GM23338 (cell line): ENCODE measurements around the gene ASB1. TPM values are rescaled to one million over a fixed set of nuclear protein-coding genes. Genes with fewer than 3 reads are reported as not detected.

Experiments
- ATAC-seq: fragments of 200-7000 bp; cut with Tn5 transposase; 3 replicates; pipeline ENCODE4 v1.9.1; 2020
- DNase-seq: peaks from one replicate; pipeline ENCODE4 v3.0.0-alpha.2; 2015; ENCODE audit warnings: low spot score
- H2AFZ ChIP-seq: fragments of 200-600 bp; sonication (generic); 2 replicates; pipeline ENCODE4 v1.8.0; 2016; ENCODE audit warnings: antibody characterized with exemption, mild to moderate bottlenecking, moderate library complexity
- H3F3A ChIP-seq: fragments of 200-600 bp; sonication (generic); replicated peaks from 2 replicates; pipeline ENCODE4 v1.8.0; 2017; ENCODE audit warnings: antibody characterized with exemption, mixed run types, low read depth
- H3K27ac ChIP-seq: fragments of 200-600 bp; sonication (generic); 2 replicates; pipeline ENCODE4 v1.6.1; 2016; ENCODE audit warnings: low read depth
- H3K27me3 ChIP-seq: fragments of 200-600 bp; sonication (generic); 2 replicates; pipeline ENCODE4 v1.8.0; 2016; ENCODE audit warnings: mild to moderate bottlenecking, mixed run types, moderate library complexity; ENCODE audit not compliant: insufficient read depth
- H3K36me3 ChIP-seq: fragments of 200-600 bp; sonication (generic); 2 replicates; pipeline ENCODE4 v1.8.0; 2016; ENCODE audit warnings: mild to moderate bottlenecking; ENCODE audit not compliant: insufficient read depth
- H3K4me1 ChIP-seq: fragments of 200-600 bp; sonication (generic); 2 replicates; pipeline ENCODE4 v1.8.0; 2016; ENCODE audit warnings: mild to moderate bottlenecking, moderate library complexity; ENCODE audit not compliant: insufficient read depth
- H3K4me2 ChIP-seq: fragments of 200-600 bp; sonication (generic); 2 replicates; pipeline ENCODE4 v1.7.1; 2017; ENCODE audit warnings: mixed run types
- H3K4me3 ChIP-seq: fragments of 200-600 bp; sonication (generic); 2 replicates; pipeline ENCODE4 v1.6.1; 2016; ENCODE audit warnings: mixed run types
- H3K79me2 ChIP-seq: fragments of 200-600 bp; sonication (generic); replicated peaks from 2 replicates; pipeline ENCODE4 v1.8.0; 2017; ENCODE audit warnings: mild to moderate bottlenecking; ENCODE audit not compliant: insufficient read depth
- H3K9me2 ChIP-seq: fragments of 200-600 bp; sonication (generic); 2 replicates; pipeline ENCODE4 v1.8.0; 2017; ENCODE audit not compliant: insufficient read depth
- H4K20me1 ChIP-seq: fragments of 200-600 bp; sonication (generic); replicated peaks from 2 replicates; pipeline ENCODE4 v1.8.0; 2017; ENCODE audit warnings: mild to moderate bottlenecking; ENCODE audit not compliant: insufficient read depth
- H3K27ac Mint-ChIP-seq: 2 replicates; pipeline ENCODE4 v1.8.0; 2020; ENCODE audit warnings: inconsistent platforms, mild to moderate bottlenecking, moderate library complexity, mixed read lengths
- H3K27me3 Mint-ChIP-seq: 3 replicates; pipeline ENCODE4 v1.8.0; 2022; ENCODE audit warnings: low read depth, mild to moderate bottlenecking, moderate library complexity, mixed read lengths, inconsistent platforms; ENCODE audit not compliant: insufficient read depth, poor library complexity
- H3K36me3 Mint-ChIP-seq: 3 replicates; pipeline ENCODE4 v1.8.0; 2021; ENCODE audit warnings: low read depth, mild to moderate bottlenecking, inconsistent platforms, moderate library complexity, mixed read lengths
- H3K4me1 Mint-ChIP-seq: 3 replicates; pipeline ENCODE4 v1.8.0; 2020; ENCODE audit warnings: mild to moderate bottlenecking, inconsistent platforms, mixed read lengths
- H3K4me3 Mint-ChIP-seq: 3 replicates; pipeline ENCODE4 v1.8.0; 2021; ENCODE audit warnings: moderate library complexity, mild to moderate bottlenecking, inconsistent platforms, mixed read lengths
- H3K9me3 Mint-ChIP-seq: 3 replicates; pipeline ENCODE4 v1.8.0; 2020; ENCODE audit warnings: moderate library complexity, mild to moderate bottlenecking, inconsistent platforms, mixed read lengths
- CREB1 ChIP-seq: fragments of 250-450 bp; sonication (Bioruptor Pico); IDR thresholded peaks from 2 replicates; pipeline ENCODE4 v1.5.0; 2020; ENCODE audit warnings: low read depth, mild to moderate bottlenecking, moderate library complexity
- EZH2 ChIP-seq: fragments of 200-600 bp; sonication (generic); IDR thresholded peaks from one replicate; pipeline ENCODE4 v1.8.0; 2017; ENCODE audit warnings: antibody characterized with exemption, mild to moderate bottlenecking, low read depth; ENCODE audit not compliant: unreplicated experiment
- EZH2phosphoT487 ChIP-seq: fragments of 200-600 bp; sonication (generic); IDR thresholded peaks from one replicate; pipeline ENCODE4 v1.8.1; 2018; ENCODE audit warnings: antibody characterized with exemption; ENCODE audit not compliant: unreplicated experiment
- JUNB ChIP-seq: IDR thresholded peaks from one replicate; pipeline ENCODE4 v1.6.1; 2016; ENCODE audit warnings: antibody characterized with exemption; ENCODE audit not compliant: unreplicated experiment
- NANOG ChIP-seq: IDR thresholded peaks from 2 replicates; pipeline ENCODE4 v1.6.1; 2016; ENCODE audit warnings: antibody characterized with exemption, borderline replicate concordance
- POLR2AphosphoS5 ChIP-seq: IDR thresholded peaks from 2 replicates; pipeline ENCODE4 v1.6.1; 2016; ENCODE audit warnings: antibody characterized with exemption, low read depth
- STAT1 ChIP-seq: IDR thresholded peaks from one replicate; pipeline ENCODE4 v1.6.1; 2016; ENCODE audit warnings: antibody characterized with exemption; ENCODE audit not compliant: unreplicated experiment
- ZNF114 ChIP-seq: fragments of 250-450 bp; sonication (Bioruptor Pico); IDR thresholded peaks from 2 replicates; pipeline ENCODE4 v1.5.0; 2020; ENCODE audit warnings: mild to moderate bottlenecking, moderate library complexity
- ZNF331 ChIP-seq: fragments of 250-450 bp; sonication (Bioruptor Pico); IDR thresholded peaks from 2 replicates; pipeline ENCODE4 v1.5.0; 2020; ENCODE audit warnings: low read depth, mild to moderate bottlenecking, moderate library complexity
- polyA plus RNA-seq: library from polyadenylated mRNA; unstranded; fragments of >200 nt; fragmentation: Nextera tagmentation; extraction: Ambion mirVana; gene quantifications from 2 replicates; pipeline ENCODE4 v1.2.1, GENCODE V29; 2016
- total RNA-seq: library from RNA; depleted of rRNA; stranded (reverse); fragments of >200 nt; shearing (Covaris generic); gene quantifications from 2 replicates; pipeline ENCODE4 v1.2.3, GENCODE V29; 2014
- TF ChIP-seq, protein P1 (sequence below): IDR thresholded peaks from 2 replicates; pipeline ENCODE4 v1.6.1; 2016; ENCODE audit warnings: antibody characterized with exemption
- TF ChIP-seq, protein P2 (sequence below), 2 experiments: fragments of 200-600 bp in 1 of 2; sonication (generic) in 1 of 2; conservative IDR thresholded peaks; 2 replicates each; pipeline versions ENCODE4 v1.5.1 to v1.6.1; 2016 to 2017; ENCODE audit warnings: antibody characterized with exemption in 2 of 2, low read depth in 2 of 2, mild to moderate bottlenecking in 2 of 2, moderate library complexity in 1 of 2
- TF ChIP-seq, protein P3 (sequence below): fragments of 250-450 bp; sonication (Bioruptor Pico); IDR thresholded peaks from 2 replicates; pipeline ENCODE4 v1.5.0; 2020; ENCODE audit warnings: mild to moderate bottlenecking, moderate library complexity
- TF ChIP-seq, protein P4 (sequence below): IDR thresholded peaks from one replicate; pipeline ENCODE4 v1.6.1; 2018; ENCODE audit warnings: antibody characterized with exemption; ENCODE audit not compliant: unreplicated experiment

Gene ASB1
- total and polyA plus RNA-seq, 2 experiments from 2014 or later = 21.5 to 23.9 TPM

DNA sequence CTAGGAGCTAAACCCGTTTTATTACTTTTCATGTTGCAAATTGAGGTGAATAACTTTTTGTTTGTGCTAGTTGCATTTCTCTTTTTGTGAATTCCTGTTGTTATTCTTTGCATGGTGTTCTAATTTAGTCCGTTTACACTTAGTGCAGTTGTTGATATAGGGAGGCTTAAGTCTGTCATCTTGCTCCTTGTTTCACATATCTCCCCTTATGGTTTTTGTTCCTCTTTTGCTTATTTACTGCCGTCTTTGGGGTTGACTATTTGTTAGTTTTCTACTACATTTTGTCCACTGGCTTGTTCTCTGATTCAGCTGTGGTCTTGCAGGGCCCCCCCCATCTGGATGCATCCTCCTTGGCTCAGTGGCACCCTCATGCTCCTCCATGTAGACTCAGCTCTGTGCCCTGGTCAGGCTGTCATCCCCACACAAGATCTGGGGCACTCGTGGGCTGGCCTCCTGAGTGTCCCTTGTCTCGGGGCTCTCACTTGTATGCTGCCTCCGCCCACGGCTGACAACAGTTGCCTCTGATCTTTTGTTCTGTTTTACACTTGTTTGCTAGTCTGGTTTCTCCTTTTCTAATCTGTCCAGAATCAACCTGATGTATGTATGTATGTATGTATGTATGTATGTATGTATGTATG is 42.9 kb upstream of the ASB1 start:
- Histone ChIP-seq H3K36me3 (no peaks in the 10 kb centered on the region), H3K9me2 (no peaks in the 10 kb centered on the region), H3K4me3 (no peak overlapping the region), H3K4me1 (peaks cover 6% of the 10 kb centered on the region), H3K79me2 (no peaks in the 10 kb centered on the region), H3K27ac (no peak overlapping the region), H4K20me1 (no peaks in the 10 kb centered on the region), H3K27me3 (no peaks in the 10 kb centered on the region), H2AFZ (no peak overlapping the region), H3K4me2 (no peak overlapping the region), H3F3A (no peaks in the 10 kb centered on the region)
- peaks cover 12% of the 10 kb centered on the region for H3K27me3 Mint-ChIP-seq
- TF ChIP-seq JUNB (no peak), CREB1 (CRISPR knock-in tag) (no peak), EZH2 (no peak), EZH2phosphoT487 (no peak), NANOG (no peak), ZNF114 (CRISPR knock-in tag) (no peak), ZNF331 (CRISPR knock-in tag) (no peak), STAT1 (no peak), POLR2AphosphoS5 (no peak)
- TF ChIP-seq, protein P1, sequence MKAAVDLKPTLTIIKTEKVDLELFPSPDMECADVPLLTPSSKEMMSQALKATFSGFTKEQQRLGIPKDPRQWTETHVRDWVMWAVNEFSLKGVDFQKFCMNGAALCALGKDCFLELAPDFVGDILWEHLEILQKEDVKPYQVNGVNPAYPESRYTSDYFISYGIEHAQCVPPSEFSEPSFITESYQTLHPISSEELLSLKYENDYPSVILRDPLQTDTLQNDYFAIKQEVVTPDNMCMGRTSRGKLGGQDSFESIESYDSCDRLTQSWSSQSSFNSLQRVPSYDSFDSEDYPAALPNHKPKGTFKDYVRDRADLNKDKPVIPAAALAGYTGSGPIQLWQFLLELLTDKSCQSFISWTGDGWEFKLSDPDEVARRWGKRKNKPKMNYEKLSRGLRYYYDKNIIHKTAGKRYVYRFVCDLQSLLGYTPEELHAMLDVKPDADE = no peak
- TF ChIP-seq, protein P2, sequence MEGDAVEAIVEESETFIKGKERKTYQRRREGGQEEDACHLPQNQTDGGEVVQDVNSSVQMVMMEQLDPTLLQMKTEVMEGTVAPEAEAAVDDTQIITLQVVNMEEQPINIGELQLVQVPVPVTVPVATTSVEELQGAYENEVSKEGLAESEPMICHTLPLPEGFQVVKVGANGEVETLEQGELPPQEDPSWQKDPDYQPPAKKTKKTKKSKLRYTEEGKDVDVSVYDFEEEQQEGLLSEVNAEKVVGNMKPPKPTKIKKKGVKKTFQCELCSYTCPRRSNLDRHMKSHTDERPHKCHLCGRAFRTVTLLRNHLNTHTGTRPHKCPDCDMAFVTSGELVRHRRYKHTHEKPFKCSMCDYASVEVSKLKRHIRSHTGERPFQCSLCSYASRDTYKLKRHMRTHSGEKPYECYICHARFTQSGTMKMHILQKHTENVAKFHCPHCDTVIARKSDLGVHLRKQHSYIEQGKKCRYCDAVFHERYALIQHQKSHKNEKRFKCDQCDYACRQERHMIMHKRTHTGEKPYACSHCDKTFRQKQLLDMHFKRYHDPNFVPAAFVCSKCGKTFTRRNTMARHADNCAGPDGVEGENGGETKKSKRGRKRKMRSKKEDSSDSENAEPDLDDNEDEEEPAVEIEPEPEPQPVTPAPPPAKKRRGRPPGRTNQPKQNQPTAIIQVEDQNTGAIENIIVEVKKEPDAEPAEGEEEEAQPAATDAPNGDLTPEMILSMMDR (conservative IDR thresholded peaks at IDR 0.05; ENCODE audit: low read depth in 2 of 2) = no peak
- TF ChIP-seq, protein P3, sequence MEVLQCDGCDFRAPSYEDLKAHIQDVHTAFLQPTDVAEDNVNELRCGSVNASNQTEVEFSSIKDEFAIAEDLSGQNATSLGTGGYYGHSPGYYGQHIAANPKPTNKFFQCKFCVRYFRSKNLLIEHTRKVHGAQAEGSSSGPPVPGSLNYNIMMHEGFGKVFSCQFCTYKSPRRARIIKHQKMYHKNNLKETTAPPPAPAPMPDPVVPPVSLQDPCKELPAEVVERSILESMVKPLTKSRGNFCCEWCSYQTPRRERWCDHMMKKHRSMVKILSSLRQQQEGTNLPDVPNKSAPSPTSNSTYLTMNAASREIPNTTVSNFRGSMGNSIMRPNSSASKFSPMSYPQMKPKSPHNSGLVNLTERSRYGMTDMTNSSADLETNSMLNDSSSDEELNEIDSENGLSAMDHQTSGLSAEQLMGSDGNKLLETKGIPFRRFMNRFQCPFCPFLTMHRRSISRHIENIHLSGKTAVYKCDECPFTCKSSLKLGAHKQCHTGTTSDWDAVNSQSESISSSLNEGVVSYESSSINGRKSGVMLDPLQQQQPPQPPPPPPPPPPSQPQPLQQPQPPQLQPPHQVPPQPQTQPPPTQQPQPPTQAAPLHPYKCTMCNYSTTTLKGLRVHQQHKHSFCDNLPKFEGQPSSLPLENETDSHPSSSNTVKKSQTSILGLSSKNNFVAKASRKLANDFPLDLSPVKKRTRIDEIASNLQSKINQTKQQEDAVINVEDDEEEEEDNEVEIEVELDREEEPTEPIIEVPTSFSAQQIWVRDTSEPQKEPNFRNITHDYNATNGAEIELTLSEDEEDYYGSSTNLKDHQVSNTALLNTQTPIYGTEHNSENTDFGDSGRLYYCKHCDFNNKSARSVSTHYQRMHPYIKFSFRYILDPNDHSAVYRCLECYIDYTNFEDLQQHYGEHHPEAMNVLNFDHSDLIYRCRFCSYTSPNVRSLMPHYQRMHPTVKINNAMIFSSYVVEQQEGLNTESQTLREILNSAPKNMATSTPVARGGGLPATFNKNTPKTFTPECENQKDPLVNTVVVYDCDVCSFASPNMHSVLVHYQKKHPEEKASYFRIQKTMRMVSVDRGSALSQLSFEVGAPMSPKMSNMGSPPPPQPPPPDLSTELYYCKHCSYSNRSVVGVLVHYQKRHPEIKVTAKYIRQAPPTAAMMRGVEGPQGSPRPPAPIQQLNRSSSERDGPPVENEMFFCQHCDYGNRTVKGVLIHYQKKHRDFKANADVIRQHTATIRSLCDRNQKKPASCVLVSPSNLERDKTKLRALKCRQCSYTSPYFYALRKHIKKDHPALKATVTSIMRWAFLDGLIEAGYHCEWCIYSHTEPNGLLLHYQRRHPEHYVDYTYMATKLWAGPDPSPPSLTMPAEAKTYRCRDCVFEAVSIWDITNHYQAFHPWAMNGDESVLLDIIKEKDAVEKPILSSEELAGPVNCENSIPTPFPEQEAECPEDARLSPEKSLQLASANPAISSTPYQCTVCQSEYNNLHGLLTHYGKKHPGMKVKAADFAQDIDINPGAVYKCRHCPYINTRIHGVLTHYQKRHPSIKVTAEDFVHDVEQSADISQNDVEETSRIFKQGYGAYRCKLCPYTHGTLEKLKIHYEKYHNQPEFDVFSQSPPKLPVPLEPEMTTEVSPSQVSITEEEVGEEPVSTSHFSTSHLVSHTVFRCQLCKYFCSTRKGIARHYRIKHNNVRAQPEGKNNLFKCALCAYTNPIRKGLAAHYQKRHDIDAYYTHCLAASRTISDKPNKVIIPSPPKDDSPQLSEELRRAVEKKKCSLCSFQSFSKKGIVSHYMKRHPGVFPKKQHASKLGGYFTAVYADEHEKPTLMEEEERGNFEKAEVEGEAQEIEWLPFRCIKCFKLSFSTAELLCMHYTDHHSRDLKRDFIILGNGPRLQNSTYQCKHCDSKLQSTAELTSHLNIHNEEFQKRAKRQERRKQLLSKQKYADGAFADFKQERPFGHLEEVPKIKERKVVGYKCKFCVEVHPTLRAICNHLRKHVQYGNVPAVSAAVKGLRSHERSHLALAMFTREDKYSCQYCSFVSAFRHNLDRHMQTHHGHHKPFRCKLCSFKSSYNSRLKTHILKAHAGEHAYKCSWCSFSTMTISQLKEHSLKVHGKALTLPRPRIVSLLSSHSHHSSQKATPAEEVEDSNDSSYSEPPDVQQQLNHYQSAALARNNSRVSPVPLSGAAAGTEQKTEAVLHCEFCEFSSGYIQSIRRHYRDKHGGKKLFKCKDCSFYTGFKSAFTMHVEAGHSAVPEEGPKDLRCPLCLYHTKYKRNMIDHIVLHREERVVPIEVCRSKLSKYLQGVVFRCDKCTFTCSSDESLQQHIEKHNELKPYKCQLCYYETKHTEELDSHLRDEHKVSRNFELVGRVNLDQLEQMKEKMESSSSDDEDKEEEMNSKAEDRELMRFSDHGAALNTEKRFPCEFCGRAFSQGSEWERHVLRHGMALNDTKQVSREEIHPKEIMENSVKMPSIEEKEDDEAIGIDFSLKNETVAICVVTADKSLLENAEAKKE = no peak
- TF ChIP-seq, protein P4, sequence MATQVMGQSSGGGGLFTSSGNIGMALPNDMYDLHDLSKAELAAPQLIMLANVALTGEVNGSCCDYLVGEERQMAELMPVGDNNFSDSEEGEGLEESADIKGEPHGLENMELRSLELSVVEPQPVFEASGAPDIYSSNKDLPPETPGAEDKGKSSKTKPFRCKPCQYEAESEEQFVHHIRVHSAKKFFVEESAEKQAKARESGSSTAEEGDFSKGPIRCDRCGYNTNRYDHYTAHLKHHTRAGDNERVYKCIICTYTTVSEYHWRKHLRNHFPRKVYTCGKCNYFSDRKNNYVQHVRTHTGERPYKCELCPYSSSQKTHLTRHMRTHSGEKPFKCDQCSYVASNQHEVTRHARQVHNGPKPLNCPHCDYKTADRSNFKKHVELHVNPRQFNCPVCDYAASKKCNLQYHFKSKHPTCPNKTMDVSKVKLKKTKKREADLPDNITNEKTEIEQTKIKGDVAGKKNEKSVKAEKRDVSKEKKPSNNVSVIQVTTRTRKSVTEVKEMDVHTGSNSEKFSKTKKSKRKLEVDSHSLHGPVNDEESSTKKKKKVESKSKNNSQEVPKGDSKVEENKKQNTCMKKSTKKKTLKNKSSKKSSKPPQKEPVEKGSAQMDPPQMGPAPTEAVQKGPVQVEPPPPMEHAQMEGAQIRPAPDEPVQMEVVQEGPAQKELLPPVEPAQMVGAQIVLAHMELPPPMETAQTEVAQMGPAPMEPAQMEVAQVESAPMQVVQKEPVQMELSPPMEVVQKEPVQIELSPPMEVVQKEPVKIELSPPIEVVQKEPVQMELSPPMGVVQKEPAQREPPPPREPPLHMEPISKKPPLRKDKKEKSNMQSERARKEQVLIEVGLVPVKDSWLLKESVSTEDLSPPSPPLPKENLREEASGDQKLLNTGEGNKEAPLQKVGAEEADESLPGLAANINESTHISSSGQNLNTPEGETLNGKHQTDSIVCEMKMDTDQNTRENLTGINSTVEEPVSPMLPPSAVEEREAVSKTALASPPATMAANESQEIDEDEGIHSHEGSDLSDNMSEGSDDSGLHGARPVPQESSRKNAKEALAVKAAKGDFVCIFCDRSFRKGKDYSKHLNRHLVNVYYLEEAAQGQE = no peak
- H3K4me1 Mint-ChIP-seq = peaks cover 20% of the 10 kb centered on the region
- H3K27ac Mint-ChIP-seq = no peak overlapping the region
- no peak for ATAC-seq
- H3K9me3 Mint-ChIP-seq = peaks cover 8% of the 10 kb centered on the region
- peaks cover 12% of the 10 kb centered on the region for H3K36me3 Mint-ChIP-seq
- H3K4me3 Mint-ChIP-seq = no peak overlapping the region
- no peak for DNase-seq
